ENCODE data around the gene SERPINA1.

DNA sequence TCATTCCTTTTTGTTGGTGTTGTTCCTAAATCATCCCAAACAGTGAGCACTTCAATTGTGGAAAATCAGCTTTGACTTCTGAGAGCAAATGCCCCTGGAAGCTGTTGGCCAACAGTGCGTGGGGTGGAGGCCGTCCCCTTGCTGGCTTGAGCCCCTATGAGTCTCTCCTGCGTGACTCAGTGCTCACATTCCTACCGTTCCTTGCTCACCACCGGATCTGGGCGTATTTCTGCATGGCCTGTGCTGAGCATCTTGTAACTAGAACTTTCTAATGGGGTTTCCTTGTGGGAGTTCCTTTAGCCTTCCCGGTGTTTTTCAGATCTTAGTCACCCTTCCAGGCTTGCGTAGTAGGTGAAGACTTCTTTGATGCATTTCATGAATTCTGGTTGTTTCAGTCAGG lies 14.7 kb downstream of the SERPINA1 start:
- TF ChIP-seq CTCF (conservative IDR thresholded peaks at IDR 0.05; ENCODE audit: low read depth, low read length) (no peak), EZH2 (IDR thresholded peaks at IDR 0.05; ENCODE audit: borderline replicate concordance, low read depth, low read length, poor library complexity, severe bottlenecking) (no peak)
